Stimulated activated CD8-positive, alpha-beta memory T cell treated with anti-CD3 and anti-CD28 coated beads, Interleukin-4, amount 100 ng/mL, for 4 hours (primary cell): ENCODE results near the gene PARP3.
"Not testable (repeated sequence)": the region's sequence is repeated elsewhere in the genome, so short reads cannot be mapped to it uniquely, and the experiment has no call there.

Source experiments
- DNase-seq, 2 donors: peaks; one replicate each; pipeline ENCODE4 v3.0.0-alpha.2; 2020; ENCODE audit warnings: low read depth in 2 of 2, low spot score in 1 of 2

Gene PARP3

DNA sequence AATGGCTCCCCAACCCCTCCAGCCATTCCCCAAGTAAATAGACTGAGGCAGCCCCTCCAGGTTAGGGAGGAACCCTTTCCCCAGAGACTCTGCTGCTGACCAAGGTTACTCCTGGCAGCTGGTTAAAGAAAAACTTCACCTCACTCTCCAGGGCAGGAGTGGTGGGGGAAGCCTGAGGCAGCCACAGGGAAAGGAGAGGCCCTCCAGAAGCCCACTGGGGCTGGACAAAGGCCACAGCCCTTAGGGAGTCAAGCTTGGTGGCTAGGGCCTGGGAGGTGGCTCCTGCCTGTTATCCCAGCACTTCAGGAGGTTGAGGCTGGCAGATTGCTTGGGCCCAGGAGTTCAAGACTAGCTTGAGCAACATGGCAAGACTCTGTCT, 42.1 kb downstream of the PARP3 start:
- DNase-seq = no peak

DNA sequence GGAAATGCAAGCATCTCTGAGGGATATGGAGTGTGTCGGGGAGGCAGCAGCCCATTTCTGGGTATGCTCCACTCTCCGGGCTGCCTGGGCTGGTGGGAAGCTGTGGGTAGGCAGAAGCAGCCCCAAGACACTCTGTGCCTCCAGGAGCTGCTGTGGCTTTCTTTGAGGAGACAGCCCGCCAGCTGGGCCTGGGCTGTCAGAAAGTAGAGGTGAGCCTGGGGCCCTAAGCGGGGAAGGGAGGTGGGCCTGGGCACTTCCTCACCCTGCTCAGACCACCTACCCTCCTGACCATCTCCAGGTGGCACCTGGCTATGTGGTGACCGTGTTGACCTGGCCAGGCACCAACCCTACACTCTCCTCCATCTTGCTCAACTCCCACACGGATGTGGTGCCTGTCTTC, 42.9 kb downstream of the PARP3 start:
- no peak for DNase-seq

DNA sequence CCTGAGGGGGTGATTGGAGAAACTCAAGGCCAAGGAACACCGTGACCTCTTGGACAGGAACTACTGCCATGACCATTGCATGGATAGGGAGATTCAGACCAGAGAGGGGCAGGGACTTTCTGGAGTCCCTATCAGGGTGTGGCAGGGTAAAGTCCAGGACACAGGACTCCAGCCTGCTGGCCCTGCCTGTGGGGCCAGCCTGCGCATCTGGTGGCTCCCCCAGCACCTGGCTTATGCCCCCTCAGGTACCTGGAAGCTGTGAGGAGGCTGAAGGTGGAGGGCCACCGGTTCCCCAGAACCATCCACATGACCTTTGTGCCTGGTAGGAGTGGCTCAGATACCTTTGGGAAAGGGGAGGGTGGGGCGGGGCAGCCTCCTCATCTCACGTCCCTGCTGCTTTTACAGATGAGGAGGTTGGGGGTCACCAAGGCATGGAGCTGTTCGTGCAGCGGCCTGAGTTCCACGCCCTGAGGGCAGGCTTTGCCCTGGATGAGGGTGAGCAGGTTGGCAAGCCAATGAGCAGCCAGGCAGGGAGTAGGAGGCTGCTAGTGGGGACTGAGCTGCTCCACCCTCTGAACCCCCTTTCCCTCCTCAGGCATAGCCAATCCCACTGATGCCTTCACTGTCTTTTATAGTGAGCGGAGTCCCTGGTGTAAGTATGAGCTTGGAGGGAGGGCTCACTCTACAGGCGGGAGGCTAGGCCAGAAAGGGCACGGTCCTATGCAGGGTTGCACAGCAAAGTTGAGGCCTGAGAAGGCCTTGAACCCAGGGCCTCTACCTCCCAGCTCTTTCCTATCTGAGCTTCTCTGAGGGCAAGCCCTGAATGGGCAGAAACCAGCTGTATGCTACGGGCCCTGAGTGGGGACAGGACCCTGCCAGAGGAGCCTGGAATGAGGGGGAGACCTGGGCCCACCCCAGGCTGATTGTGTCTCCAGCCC, 44.1 kb downstream of the PARP3 start:
- DNase-seq = no peak

DNA sequence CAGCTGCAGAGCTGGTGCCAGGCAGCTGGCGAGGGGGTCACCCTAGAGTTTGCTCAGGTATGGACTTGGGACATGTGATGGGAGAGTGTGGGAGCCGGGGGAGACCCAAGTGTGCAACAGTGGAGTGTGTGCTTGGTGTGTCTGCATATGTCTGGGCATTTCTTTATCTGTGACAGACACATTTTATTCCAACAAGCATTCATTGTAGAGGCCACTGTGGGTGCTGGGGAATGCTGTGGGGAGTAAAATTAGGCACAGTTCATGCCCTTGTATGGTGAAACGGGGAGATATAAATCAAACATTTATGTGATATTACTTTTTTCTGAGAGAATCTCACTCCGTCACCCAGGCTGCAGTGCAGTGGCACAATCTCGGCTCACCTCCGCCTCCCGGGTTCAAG, 45.4 kb downstream of the PARP3 start:
- DNase-seq = no peak

DNA sequence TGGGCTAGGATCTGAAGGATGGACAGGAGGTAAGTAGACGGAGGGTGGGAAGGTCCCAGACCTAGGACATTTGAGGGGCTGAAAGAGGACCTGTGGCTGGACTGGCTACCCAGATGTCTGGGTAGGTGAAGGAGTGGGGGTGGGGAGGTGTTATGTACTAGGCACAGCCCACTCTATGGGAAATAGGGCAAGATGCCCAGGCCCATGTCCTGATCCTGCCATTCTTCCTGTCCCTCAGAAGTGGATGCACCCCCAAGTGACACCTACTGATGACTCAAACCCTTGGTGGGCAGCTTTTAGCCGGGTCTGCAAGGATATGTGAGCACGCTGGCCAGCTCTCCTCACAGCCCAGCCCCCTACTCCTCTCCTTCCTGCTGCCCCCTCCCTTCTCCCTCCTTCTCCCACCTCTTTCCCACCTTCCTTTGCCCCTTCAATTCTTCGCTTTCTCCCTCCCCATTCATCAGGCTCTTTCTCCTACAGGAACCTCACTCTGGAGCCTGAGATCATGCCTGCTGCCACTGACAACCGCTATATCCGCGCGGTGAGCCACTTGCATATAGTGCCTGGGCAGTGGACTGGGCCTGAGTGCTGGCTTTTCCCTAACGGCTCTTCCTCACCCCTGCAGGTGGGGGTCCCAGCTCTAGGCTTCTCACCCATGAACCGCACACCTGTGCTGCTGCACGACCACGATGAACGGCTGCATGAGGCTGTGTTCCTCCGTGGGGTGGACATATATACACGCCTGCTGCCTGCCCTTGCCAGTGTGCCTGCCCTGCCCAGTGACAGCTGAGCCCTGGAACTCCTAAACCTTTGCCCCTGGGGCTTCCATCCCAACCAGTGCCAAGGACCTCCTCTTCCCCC, 46.4 kb downstream of the PARP3 start:
- DNase-seq = no peak

DNA sequence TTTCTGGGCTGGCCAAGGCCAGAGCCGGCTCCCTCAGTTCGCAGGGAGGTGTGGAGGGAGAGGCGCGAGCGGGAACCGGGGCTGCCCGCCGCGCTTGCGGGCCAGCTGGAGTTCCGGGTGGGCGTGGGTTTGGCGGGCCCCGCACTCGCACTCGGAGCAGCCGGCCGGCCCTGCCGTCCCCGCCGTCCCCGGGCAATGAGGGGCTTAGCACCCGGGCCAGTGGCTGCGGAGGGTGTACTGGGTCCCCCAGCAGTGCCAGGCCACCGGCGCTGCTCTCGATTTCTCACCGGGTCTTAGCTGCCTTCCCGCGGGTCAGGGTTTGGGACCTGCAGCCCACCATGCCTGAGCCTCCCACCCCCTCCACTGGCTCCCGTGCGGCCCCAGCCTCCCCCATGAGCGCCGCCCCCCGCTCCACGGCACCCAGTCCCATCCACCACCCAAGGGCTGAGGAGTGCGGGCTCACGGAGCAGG, 48.4 kb downstream of the PARP3 start:
- DNase-seq = not testable (repeated sequence)

DNA sequence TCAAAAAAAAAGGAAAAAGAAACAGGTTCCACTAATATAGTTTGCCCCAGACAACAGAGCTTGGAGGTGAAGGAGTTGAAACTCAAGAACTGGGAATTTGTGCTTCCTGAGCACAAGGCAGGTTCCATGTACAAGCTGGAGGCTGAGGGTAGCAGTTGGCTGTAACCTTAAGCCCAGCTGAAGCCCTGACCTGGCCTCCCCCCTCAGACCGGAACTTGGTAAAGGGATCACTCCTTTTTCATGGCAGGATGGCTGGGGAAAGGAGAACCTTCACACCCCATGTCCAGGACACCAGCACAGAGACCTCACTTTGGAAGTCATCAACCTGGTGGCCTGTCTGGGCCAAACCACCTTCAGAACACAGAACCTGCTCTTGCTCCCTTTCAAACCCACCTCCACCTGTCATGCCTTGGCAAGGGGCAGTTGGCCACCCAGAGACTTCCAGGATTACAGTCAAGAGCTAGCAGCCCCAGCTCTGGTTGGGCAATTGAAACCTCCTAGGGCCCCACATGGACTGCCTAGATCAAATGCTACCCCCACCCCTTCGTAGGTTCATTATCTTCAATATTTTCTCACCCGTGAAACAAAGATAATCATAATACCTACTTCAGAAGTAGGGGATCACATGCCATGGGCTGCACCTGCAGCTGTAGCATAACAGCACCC, 50.0 kb downstream of the PARP3 start:
- DNase-seq = no peak

DNA sequence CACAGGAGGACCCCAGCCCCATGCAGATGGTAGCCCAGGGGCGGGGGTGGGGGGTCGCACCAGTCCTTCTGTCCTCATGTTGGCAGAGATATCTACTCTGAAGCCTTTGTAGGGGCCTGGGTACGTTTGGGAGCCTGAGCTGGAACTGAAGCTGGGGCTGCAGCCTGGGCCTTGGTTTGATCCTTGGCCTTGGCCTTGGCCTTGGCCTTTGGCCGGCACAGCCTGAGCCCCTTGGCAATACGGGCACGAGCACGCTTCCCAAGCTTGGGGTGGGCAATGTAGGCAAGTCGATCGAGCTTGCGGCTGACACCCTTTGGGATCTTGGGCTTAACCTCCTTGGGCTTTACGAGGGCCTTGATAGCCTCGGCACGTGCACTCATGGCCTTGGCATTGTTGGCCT, 51.5 kb downstream of the PARP3 start:
- not testable (repeated sequence) for DNase-seq

DNA sequence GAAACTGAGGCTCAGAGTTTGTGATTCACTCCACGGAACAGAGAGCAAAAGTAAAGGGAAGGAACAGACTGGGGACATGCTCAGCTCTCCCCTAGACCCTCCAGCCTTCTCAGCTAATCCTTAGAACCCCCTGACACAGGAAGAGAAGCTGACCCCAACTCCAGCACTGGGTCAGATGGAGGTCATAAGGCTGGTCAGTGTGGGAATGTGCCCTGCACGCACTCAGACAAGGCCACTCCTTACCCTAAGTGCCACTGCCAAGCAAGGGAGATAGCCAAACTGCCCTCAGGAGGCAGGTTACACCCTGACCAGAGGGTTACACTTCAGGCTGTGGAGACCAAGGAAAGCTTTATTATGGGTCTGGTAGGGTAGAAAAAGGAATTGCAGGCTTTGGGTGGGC, 52.4 kb downstream of the PARP3 start:
- DNase-seq = no peak

DNA sequence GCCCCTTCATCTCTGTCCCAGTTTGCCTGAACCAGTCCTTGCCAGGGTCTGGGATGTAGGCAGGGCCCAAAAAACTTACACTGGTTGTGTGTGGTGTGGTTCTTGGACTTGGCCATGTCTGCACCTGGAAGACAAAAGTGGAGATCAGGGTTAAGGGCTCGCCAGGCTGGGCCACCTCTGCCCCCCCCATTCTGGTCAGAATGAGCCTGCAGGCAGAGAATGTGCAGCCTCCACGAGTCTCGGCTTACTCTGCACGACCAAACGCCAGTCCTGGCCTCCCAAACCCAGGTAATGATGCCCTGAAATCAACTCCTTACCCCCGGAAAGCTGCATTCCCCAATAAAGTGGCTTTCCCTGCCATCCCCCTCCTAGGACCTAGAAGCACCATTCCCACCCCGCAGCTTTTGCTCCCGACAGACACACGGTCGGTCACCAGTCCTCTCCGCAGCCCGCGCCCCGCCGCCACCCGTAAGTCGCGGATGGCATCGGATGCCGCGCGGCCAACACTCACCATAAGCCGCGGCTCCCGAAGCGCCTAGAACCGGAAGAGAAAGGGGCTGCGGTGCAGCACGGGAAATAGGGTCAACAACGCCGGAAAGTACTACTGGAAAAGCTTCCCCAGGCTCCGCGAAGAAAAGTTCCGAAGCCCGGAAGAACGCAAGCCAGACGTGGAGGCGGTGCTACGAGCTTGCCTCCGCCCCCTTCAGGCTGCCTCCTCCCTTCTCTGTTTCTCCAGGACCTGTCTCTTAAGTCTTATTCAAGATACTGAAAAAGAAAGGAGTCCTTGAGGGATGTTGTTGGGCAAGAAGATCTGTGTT, 53.4 kb downstream of the PARP3 start, which contains the start of gene RPL29:
Gene RPL29, minus strand, starts transcription at position 550 of the 818 bp plus-strand sequence. Its CDS starts 434 bp downstream, at position 116.
- DNase-seq = peak; percentile 82 to 85

DNA sequence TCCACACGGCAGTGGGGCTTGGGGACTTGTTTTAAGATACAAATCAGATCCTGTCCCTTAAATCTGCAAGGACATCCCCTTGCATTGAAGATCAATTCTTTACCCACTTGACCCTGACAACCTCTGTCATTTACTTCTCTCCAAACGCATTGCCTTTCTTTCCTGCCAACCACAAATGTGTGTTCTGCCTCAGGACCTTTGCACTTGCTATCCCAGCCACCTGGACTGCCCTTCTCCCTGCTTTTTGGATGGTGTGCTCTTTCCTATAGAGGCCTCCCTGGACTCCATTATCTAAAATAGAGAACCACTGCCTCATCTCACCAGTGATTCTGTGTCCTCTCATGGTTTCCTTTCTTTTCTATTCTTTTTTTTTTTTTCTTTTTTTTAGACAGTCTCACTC, 55.0 kb downstream of the PARP3 start:
- DNase-seq = no peak

DNA sequence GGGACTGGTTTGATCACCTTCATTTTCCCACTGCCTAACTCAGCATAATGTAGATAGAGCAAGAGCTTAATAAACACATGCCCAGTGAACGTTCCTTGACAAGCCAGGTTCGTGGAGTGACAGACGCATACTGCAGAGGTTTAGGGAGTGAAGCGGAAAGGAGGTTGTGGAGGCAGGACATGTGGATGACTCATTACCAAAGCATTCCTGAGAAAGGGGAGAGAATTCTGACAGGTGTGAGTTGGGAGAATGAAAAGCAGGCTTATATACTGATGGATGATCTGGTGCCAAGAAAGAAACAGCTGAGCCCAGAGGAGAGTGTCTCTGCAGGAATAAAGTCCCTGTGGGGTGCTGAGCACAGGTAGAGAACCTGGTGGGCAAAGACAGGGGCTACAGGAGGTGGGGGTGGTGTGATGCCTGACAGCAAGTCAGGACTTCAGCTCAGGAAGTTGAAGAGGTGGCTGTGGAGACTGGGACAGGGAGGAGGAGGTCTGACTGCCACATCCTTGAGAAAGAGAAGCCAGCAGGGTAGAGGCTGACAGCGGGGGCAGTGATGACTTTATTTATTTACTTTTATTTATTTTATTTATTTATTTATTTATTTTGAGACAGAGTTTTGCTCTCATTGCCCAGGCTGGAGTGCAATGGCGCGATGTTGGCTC, 55.9 kb downstream of the PARP3 start:
- DNase-seq = no peak
